Keratinocyte (primary cell): ENCODE data around the gene LY6G5B. TPM values are rescaled to one million over a fixed set of nuclear protein-coding genes. Genes with fewer than 3 reads are reported as not detected.

ENCODE experiments used
- DNase-seq: peaks from one replicate; pipeline ENCODE4 v3.0.0-alpha.2; 2011; ENCODE audit warnings: low read depth, missing footprints, low spot score
- FAIRE-seq: peaks from 2 replicates; lab custom pipeline; 2011; peaks lifted over from hg19 to GRCh38; lab: Jason Lieb, UNC
- H2AFZ ChIP-seq: 2 replicates; pipeline ENCODE4 v1.6.0; 2012; ENCODE audit warnings: low read length, control low read depth, inconsistent platforms; ENCODE audit not compliant: control insufficient read depth
- H3K27ac ChIP-seq: 2 replicates; pipeline ENCODE4 v1.5.1; 2011; ENCODE audit warnings: low read length; ENCODE audit not compliant: control insufficient read depth, insufficient read depth
- H3K27me3 ChIP-seq: 3 replicates; pipeline ENCODE4 v1.6.0; 2011; ENCODE audit warnings: low read length; ENCODE audit not compliant: control insufficient read depth, insufficient read depth; ENCODE audit errors: extremely low read depth
- H3K36me3 ChIP-seq, 2 experiments: 2 replicates in 1 of 2; 3 replicates in 1 of 2; pipeline ENCODE4 v1.5.1; 2011; ENCODE audit warnings: low read length in 2 of 2, mild to moderate bottlenecking in 1 of 2; ENCODE audit not compliant: control insufficient read depth in 2 of 2, insufficient read depth in 2 of 2; ENCODE audit errors: extremely low read depth in 1 of 2
- H3K4me1 ChIP-seq: 3 replicates; pipeline ENCODE4 v1.5.1; 2011; ENCODE audit warnings: low read length; ENCODE audit not compliant: control insufficient read depth, insufficient read depth; ENCODE audit errors: extremely low read depth
- H3K4me2 ChIP-seq: 3 replicates; pipeline ENCODE4 v1.6.0; 2011; ENCODE audit warnings: low read depth, low read length; ENCODE audit not compliant: control insufficient read depth, insufficient read depth; ENCODE audit errors: extremely low read depth
- H3K4me3 ChIP-seq, 3 experiments: fragments of 200-600 bp in 1 of 3; sonication (generic) in 1 of 3; 2 replicates in 2 of 3; 3 replicates in 1 of 3; pipeline ENCODE4 v1.5.1; 2011 to 2016; ENCODE audit warnings: low read length in 3 of 3, mild to moderate bottlenecking in 3 of 3, control low read depth in 2 of 3, inconsistent platforms in 1 of 3, low read depth in 1 of 3, mixed read lengths in 1 of 3, mixed run types in 1 of 3, moderate library complexity in 1 of 3; ENCODE audit not compliant: control insufficient read depth in 2 of 3, insufficient read depth in 2 of 3; ENCODE audit errors: extremely low read depth in 1 of 3
- H3K79me2 ChIP-seq: 2 replicates; pipeline ENCODE4 v1.6.0; 2012; ENCODE audit warnings: low read length; ENCODE audit not compliant: control insufficient read depth, insufficient read depth
- H3K9ac ChIP-seq: 3 replicates; pipeline ENCODE4 v1.6.0; 2011; ENCODE audit warnings: low read length; ENCODE audit not compliant: control insufficient read depth, insufficient read depth; ENCODE audit errors: extremely low read depth
- H3K9me1 ChIP-seq: 3 replicates; pipeline ENCODE4 v1.6.0; 2011; ENCODE audit warnings: low read length; ENCODE audit not compliant: control insufficient read depth, insufficient read depth; ENCODE audit errors: extremely low read depth
- H3K9me3 ChIP-seq: 2 replicates; pipeline ENCODE4 v1.5.1; 2012; ENCODE audit warnings: low read depth, low read length; ENCODE audit not compliant: control insufficient read depth
- H4K20me1 ChIP-seq: 3 replicates; pipeline ENCODE4 v1.6.0; 2011; ENCODE audit warnings: low read length; ENCODE audit not compliant: control insufficient read depth, insufficient read depth; ENCODE audit errors: extremely low read depth
- CTCF ChIP-seq, 3 experiments: IDR thresholded peaks in 1 of 3; conservative IDR thresholded peaks in 1 of 3; optimal IDR thresholded peaks in 1 of 3; 2 replicates in 2 of 3; 3 replicates in 1 of 3; pipeline versions ENCODE3 to v1.5.1; 2011; ENCODE audit warnings: low read length in 3 of 3, mild to moderate bottlenecking in 3 of 3, moderate library complexity in 2 of 3, control low read depth in 1 of 3, inconsistent platforms in 1 of 3; ENCODE audit not compliant: insufficient read depth in 2 of 3; ENCODE audit errors: extremely low read depth in 1 of 3
- EZH2 ChIP-seq: IDR thresholded peaks from one replicate; pipeline ENCODE4 v1.6.1; 2012; ENCODE audit warnings: inconsistent platforms, mild to moderate bottlenecking, low read length, moderate library complexity
- dilution Hi-C: fragments of 300-500 bp; cut with MboI; formaldehyde crosslinking; loops from one replicate; pipeline ENCODE4 v1.7.0; 2020; ENCODE audit warnings: low sequenced_read_pairs; ENCODE audit not compliant: extremely low pct_ligation_motif_present
- polyA plus RNA-seq, 5 experiments: library from polyadenylated mRNA; depleted of rRNA in 3 of 5; stranded (reverse) in 3 of 5; stranded (forward) in 1 of 5; unstranded in 1 of 5; fragments of >200 nt; gene quantifications; 1 replicate in 1 of 5; 2 replicates in 3 of 5; 3 replicates in 1 of 5; pipeline versions ENCODE4 v1.2.1 to v1.2.3, GENCODE V29; 2011 to 2012; ENCODE audit warnings: missing spikeins in 2 of 5, low read depth in 1 of 5, low replicate concordance in 1 of 5

The LY6G5B gene
- polyA plus RNA-seq, 1 donor (not counting 4 experiments of a cell fraction or from before 2014, with no cell fraction given) = 5.2 TPM

DNA sequence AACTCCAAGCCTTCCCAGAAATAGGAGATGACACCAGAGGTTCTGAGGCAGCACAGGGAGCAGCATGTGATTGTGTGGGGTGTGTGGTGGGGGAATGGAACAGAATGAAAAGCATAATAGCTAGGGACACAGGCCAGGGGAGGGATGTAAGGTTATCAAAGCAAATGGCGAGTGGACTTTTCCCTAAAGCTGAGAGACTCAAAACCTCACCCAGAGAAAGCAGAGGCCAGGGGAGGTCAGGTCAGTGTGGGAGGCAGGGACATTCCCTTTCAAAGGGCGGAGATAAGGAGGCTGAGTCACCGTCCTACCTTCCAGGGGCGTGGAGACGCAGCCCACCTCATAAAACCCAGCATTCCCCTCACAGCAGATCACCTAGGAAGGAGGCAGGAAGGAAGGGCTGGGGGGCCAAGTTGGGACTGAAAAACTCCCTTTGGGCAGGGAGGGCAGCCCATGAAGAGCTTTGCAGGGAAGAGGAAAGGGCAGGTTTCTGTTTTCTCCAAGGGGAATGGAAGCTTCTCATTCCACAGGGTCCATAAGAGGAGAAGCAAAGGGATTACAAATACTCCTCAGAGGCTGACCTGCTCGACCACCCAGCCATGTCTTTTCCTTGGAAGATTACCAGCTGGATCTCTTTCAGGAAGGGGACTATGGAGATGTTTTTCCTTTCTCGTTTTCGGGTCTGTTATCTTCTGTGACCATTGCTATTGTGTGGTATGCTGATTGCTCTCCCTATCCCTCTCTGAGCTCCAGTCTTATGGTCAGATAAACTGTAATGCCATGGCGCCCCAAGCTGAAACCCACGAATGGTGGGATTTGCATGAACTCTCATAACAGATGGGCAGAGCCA, 20.7 kb downstream of the LY6G5B start:
- dilution Hi-C loops = no loop called here
- H3K9me1 ChIP-seq = no peaks in the 10 kb centered on the region
- DNase-seq (no peak), FAIRE-seq (no peak)
- no peak overlapping the region for H3K27ac ChIP-seq
- no peak overlapping the region for H3K4me2 ChIP-seq
- H2AFZ ChIP-seq = no peak overlapping the region
- peaks cover 22 to 46% of the 10 kb centered on the region in 2 experiments for H3K36me3 ChIP-seq
- no peak overlapping the region for H3K4me3 ChIP-seq
- no peaks in the 10 kb centered on the region for H4K20me1 ChIP-seq
- H3K9me3 ChIP-seq = no peaks in the 10 kb centered on the region
- TF ChIP-seq EZH2 = no peak
- no peak for TF ChIP-seq CTCF (optimal IDR thresholded peaks at IDR 0.05 in 1 of 3, IDR thresholded peaks at IDR 0.05 in 1 of 3, conservative IDR thresholded peaks at IDR 0.05 in 1 of 3; ENCODE audit: extremely low read depth in 1 of 3, insufficient read depth in 2 of 3, low read length in 3 of 3)
- H3K79me2 ChIP-seq = no peaks in the 10 kb centered on the region
- no peaks in the 10 kb centered on the region for H3K27me3 ChIP-seq
- no peak overlapping the region for H3K9ac ChIP-seq
- H3K4me1 ChIP-seq = no peaks in the 10 kb centered on the region

GRCh38 chr6:31691078-31691463, 21.3 kb downstream of the LY6G5B start:
- H3K4me3 ChIP-seq = no peak overlapping the region
- dilution Hi-C loops = no loop called here
- H3K79me2 ChIP-seq = no peaks in the 10 kb centered on the region
- H3K9ac ChIP-seq = no peak overlapping the region
- no peaks in the 10 kb centered on the region for H3K27me3 ChIP-seq
- H3K36me3 ChIP-seq = peaks cover 22 to 46% of the 10 kb centered on the region in 2 experiments
- no peaks in the 10 kb centered on the region for H3K9me3 ChIP-seq
- H3K4me1 ChIP-seq = no peaks in the 10 kb centered on the region
- no peak for DNase-seq
- no peak for FAIRE-seq
- no peak overlapping the region for H2AFZ ChIP-seq
- no peaks in the 10 kb centered on the region for H3K9me1 ChIP-seq
- no peaks in the 10 kb centered on the region for H4K20me1 ChIP-seq
- TF ChIP-seq EZH2 (no peak), CTCF (optimal IDR thresholded peaks at IDR 0.05 in 1 of 3, IDR thresholded peaks at IDR 0.05 in 1 of 3, conservative IDR thresholded peaks at IDR 0.05 in 1 of 3; ENCODE audit: extremely low read depth in 1 of 3, insufficient read depth in 2 of 3, low read length in 3 of 3) (no peak)
- no peak overlapping the region for H3K4me2 ChIP-seq
- no peak overlapping the region for H3K27ac ChIP-seq
